Ovary (tissue), 9 donors: ENCODE results near the gene TREML4. TPM values are rescaled to one million over a fixed set of nuclear protein-coding genes. Genes with fewer than 3 reads are reported as not detected.

ENCODE experiments used
- DNase-seq, 5 donors: peaks; one replicate each; pipeline ENCODE4 v3.0.0-alpha.2; 2019 to 2020
- H3K27ac ChIP-seq, 2 donors: fragments of 200-600 bp; one replicate each; pipeline versions ENCODE4 v1.5.1 to v1.8.0; 2019 to 2022
- H3K27me3 ChIP-seq: fragments of 200-600 bp; one replicate; pipeline ENCODE4 v1.8.0; 2022
- H3K36me3 ChIP-seq: fragments of 200-600 bp; sonication (generic); one replicate; pipeline ENCODE4 v1.5.1; 2019
- H3K4me1 ChIP-seq: one replicate; pipeline ENCODE4 v1.8.1; 2013; ENCODE audit warnings: mild to moderate bottlenecking, moderate library complexity; ENCODE audit not compliant: insufficient read depth
- H3K4me3 ChIP-seq: fragments of 200-600 bp; sonication (generic); one replicate; pipeline ENCODE4 v1.5.1; 2017
- H3K9me3 ChIP-seq, 2 donors: fragments of 200-600 bp in 1 of 2; sonication (generic) in 1 of 2; one replicate each; pipeline versions ENCODE4 v1.5.1 to v1.8.1; 2013 to 2019; ENCODE audit warnings: mild to moderate bottlenecking in 1 of 2, moderate library complexity in 1 of 2
- EP300 ChIP-seq: sonication (generic); formaldehyde crosslinking; IDR thresholded peaks from one replicate; pipeline ENCODE4 v1.6.1; 2017; ENCODE audit warnings: antibody characterized with exemption
- POLR2A ChIP-seq: fragments of 450-650 bp; IDR thresholded peaks from one replicate; pipeline ENCODE4 v1.6.1; 2017; ENCODE audit warnings: antibody characterized with exemption, mild to moderate bottlenecking, moderate library complexity
- WGBS, 3 donors: extraction: QIAGEN DNeasy Blood & Tissue Kit in 1 of 3; methylation state at CpG; one replicate each; pipeline versions ENCODE4 v1.1.5 to v1.1.7; 2013 to 2017; 5-methylcytosine and 5-hydroxymethylcytosine counted together
- intact Hi-C, 4 donors: fragments of 100-400 bp; cut with DNase I; formaldehyde crosslinking; loops; one replicate each; pipeline versions ENCODE4 v1.11.0 to v1.15.1; 2022 to 2023
- polyA plus RNA-seq, 2 donors: library from polyadenylated mRNA; stranded (reverse); fragments of 200-250 nt in 1 of 2; fragments of 350-450 nt in 1 of 2; fragmentation: Illumina TruSeq in 1 of 2; extraction: RNeasy Lipid Tissue Mini Kit (QIAGEN cat#74804) in 1 of 2; gene quantifications; one replicate each; pipeline ENCODE4 v1.2.3, GENCODE V29; 2013 to 2014
- total RNA-seq, 7 donors: library from RNA; depleted of rRNA in 2 of 7; stranded (reverse); fragments of >200 nt in 2 of 7; fragmentation: NEBNext Ultra II Directional in 3 of 7; extraction: Animal tissue kit (Norgen Biotek cat#: 25700) in 3 of 7; gene quantifications; one replicate each; pipeline versions ENCODE4 v1.1.0 to v1.2.4, GENCODE V29; 2016 to 2023
- TF ChIP-seq, protein P1 (sequence below), 3 donors: fragments of 450-650 bp in 2 of 3; fragments of 200-600 bp in 1 of 3; IDR thresholded peaks; one replicate each; pipeline versions ENCODE4 v1.5.1 to v1.8.0; 2016 to 2022; ENCODE audit warnings: antibody characterized with exemption in 3 of 3, mild to moderate bottlenecking in 1 of 3
- donor health status: DM: no; HTN: no; CAD: no; lungs with moderate emphysema.
- donor health status: DM: no; HTN: no; CAD: no.
- donor health status: Bipolar disorder and iron deficiency.
- donor health status: DM: yes; HTN: yes; CAD: no.
- donor health status: DM: no; HTN: no; CAD: no.
- donor health status: DM: yes; HTN: yes; CAD: no.

The TREML4 gene
- total and polyA plus RNA-seq, 9 donors, result not detected

- Histone ChIP-seq H3K4me3 (no peak overlapping the region), H3K9me3 (no peaks in the 10 kb centered on the region), H3K4me1 (no peaks in the 10 kb centered on the region), H3K27me3 (no peaks in the 10 kb centered on the region), H3K27ac (no peak overlapping the region), H3K36me3 (no peaks in the 10 kb centered on the region)
- no peak for DNase-seq
- WGBS, 3 donors, result 76 to 83% (median 78%) methylated on average over 5 of the region's 5 CpGs
- no peak for TF ChIP-seq POLR2A
- TF ChIP-seq, protein P1, sequence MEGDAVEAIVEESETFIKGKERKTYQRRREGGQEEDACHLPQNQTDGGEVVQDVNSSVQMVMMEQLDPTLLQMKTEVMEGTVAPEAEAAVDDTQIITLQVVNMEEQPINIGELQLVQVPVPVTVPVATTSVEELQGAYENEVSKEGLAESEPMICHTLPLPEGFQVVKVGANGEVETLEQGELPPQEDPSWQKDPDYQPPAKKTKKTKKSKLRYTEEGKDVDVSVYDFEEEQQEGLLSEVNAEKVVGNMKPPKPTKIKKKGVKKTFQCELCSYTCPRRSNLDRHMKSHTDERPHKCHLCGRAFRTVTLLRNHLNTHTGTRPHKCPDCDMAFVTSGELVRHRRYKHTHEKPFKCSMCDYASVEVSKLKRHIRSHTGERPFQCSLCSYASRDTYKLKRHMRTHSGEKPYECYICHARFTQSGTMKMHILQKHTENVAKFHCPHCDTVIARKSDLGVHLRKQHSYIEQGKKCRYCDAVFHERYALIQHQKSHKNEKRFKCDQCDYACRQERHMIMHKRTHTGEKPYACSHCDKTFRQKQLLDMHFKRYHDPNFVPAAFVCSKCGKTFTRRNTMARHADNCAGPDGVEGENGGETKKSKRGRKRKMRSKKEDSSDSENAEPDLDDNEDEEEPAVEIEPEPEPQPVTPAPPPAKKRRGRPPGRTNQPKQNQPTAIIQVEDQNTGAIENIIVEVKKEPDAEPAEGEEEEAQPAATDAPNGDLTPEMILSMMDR (IDR thresholded peaks at IDR 0.05), result no peak
- intact Hi-C loops, result no loop called here
Observed at GRCh38 chr6:41222513-41222912, 5.6 kb upstream of the TREML4 start.

GRCh38 chr6:41224800-41225199, 3.3 kb upstream of the TREML4 start:
- no peaks in the 10 kb centered on the region for H3K36me3 ChIP-seq
- TF ChIP-seq, protein P1 (IDR thresholded peaks at IDR 0.05), result no peak
- no peak for TF ChIP-seq EP300
- no peak for TF ChIP-seq POLR2A
- H3K9me3 ChIP-seq, result no peaks in the 10 kb centered on the region
- H3K4me1 ChIP-seq, result no peaks in the 10 kb centered on the region
- DNase-seq, result no peak
- no peak overlapping the region for H3K4me3 ChIP-seq
- intact Hi-C loops, result no loop called here
- 92 to 93% (median 92%) methylated on average over 1 of the region's 1 CpG for WGBS, 3 donors
- no peaks in the 10 kb centered on the region for H3K27me3 ChIP-seq
- H3K27ac ChIP-seq, result no peak overlapping the region

DNA sequence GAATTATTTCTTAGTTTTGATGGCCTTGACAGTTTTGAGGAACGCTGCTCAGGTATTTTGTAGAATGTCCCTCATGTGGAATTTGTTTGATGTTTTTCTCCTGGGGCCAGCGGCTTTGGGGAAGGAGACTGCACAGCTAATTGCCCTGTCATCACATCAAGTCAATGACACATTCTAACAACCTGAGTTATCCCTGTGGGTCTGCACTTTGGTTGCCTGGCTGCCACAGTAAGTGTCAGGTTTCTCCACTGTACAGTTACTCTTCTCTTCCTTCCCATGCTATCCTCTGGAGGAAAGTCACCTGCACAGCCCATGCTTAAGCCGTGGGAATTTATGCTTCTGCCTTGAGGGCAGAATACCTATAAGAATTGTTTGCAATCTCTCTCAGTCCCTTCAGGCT, 1.4 kb upstream of the TREML4 start:
- TF ChIP-seq POLR2A (no peak), EP300 (no peak)
- TF ChIP-seq, protein P1 (IDR thresholded peaks at IDR 0.05), result no peak
- H3K4me3 ChIP-seq, result no peak overlapping the region
- H3K36me3 ChIP-seq, result no peaks in the 10 kb centered on the region
- intact Hi-C loops, result no loop called here
- no peaks in the 10 kb centered on the region for H3K27me3 ChIP-seq
- H3K4me1 ChIP-seq, result no peaks in the 10 kb centered on the region
- H3K27ac ChIP-seq, result no peak overlapping the region
- WGBS, 3 donors, result 49 to 57% (median 56%) methylated on average over 3 of the region's 3 CpGs
- DNase-seq, result no peak
- H3K9me3 ChIP-seq, result no peaks in the 10 kb centered on the region

GRCh38 chr6:41228616-41229015, 467 bp downstream of the TREML4 start:
- Histone ChIP-seq H3K9me3 (no peaks in the 10 kb centered on the region), H3K4me3 (no peak overlapping the region), H3K4me1 (no peaks in the 10 kb centered on the region), H3K27ac (no peak overlapping the region), H3K27me3 (no peaks in the 10 kb centered on the region), H3K36me3 (no peaks in the 10 kb centered on the region)
- no peak for DNase-seq
- TF ChIP-seq, protein P1 (IDR thresholded peaks at IDR 0.05), result no peak
- TF ChIP-seq EP300 (no peak), POLR2A (no peak)
- WGBS, 3 donors, result 45 to 54% (median 50%) methylated on average over 5 of the region's 5 CpGs
- intact Hi-C loops, result no loop called here

GRCh38 chr6:41229721-41230120, 1.6 kb downstream of the TREML4 start:
- no peak for DNase-seq
- TF ChIP-seq, protein P1 (IDR thresholded peaks at IDR 0.05), result no peak
- TF ChIP-seq EP300 (no peak), POLR2A (no peak)
- Histone ChIP-seq H3K27ac (no peak overlapping the region), H3K4me1 (no peaks in the 10 kb centered on the region), H3K4me3 (no peak overlapping the region), H3K27me3 (no peaks in the 10 kb centered on the region), H3K36me3 (no peaks in the 10 kb centered on the region), H3K9me3 (no peaks in the 10 kb centered on the region)
- 84 to 90% (median 86%) methylated on average over 4 of the region's 4 CpGs for WGBS, 3 donors
- intact Hi-C loops, result no loop called here
